Mucosa of stomach (tissue), 1 donor: ENCODE results near the gene HEPN1.

ENCODE experiments used
- H3K27me3 ChIP-seq: one replicate; pipeline ENCODE4 v1.7.0; 2013; ENCODE audit warnings: mild to moderate bottlenecking, low read length; ENCODE audit not compliant: control insufficient read depth, insufficient read depth
- H3K36me3 ChIP-seq: one replicate; pipeline ENCODE4 v1.7.0; 2013; ENCODE audit warnings: low read length; ENCODE audit not compliant: control insufficient read depth, insufficient read depth
- H3K4me1 ChIP-seq: one replicate; pipeline ENCODE4 v1.7.0; 2013; ENCODE audit warnings: mild to moderate bottlenecking, low read length; ENCODE audit not compliant: control insufficient read depth, insufficient read depth
- H3K4me3 ChIP-seq: one replicate; pipeline ENCODE4 v1.7.0; 2013; ENCODE audit warnings: low read length
- H3K9ac ChIP-seq: one replicate; pipeline ENCODE4 v1.7.0; 2013; ENCODE audit warnings: mild to moderate bottlenecking, low read length, moderate library complexity
- H3K9me3 ChIP-seq: one replicate; pipeline ENCODE4 v1.7.0; 2013; ENCODE audit warnings: mild to moderate bottlenecking, low read length, moderate library complexity; ENCODE audit not compliant: control insufficient read depth
- donor health status: Pancreatic carcinoma.

The HEPN1 gene

GRCh38 chr11:124896821-124897391 lies 22.1 kb upstream of the HEPN1 start:
- Histone ChIP-seq H3K27me3 (no peaks in the 10 kb centered on the region), H3K9me3 (no peaks in the 10 kb centered on the region), H3K36me3 (no peaks in the 10 kb centered on the region), H3K9ac (no peak overlapping the region), H3K4me3 (no peak overlapping the region), H3K4me1 (no peaks in the 10 kb centered on the region)

DNA sequence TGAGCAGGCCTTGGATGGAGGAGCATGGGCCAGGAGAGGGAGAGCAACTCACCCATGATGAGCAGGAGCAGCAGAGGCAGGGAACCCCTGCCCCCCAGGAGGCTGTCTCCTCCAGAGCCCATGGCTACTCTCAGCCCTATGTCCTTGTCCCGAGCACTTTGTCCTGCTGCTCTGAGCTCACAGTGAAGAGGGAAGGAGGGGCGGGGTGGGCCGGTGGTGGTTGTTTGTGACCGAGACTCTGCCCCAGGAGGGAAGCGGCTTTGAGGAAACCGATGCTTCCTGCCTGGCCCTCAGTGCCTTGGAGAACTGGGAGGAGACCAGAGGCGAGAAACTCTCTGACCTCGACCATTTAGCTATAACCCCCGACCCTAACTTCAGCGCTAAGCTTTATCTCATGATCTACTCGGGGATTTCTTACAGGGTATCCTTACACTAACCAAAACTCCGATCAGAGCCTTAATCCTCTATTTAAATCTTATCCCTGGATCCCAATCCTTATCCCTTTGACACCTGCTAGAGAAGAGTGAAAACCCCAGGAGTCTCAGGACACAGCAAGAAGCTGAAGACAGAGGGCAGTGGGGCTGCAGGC lies 21.3 kb upstream of the HEPN1 start, which contains the start of gene ROBO4:
Gene ROBO4, minus strand, starts transcription at position 192 of the 589 bp plus-strand sequence. Its CDS starts 70 bp downstream, at position 122.
- no peaks in the 10 kb centered on the region for H3K9me3 ChIP-seq
- no peak within 1 kb of the TSS for H3K9ac ChIP-seq
- H3K27me3 ChIP-seq, result no peaks in the 10 kb centered on the region
- H3K4me3 ChIP-seq, result no peak within 1 kb of the TSS
- H3K36me3 ChIP-seq, result no peaks in the 10 kb centered on the region
- H3K4me1 ChIP-seq, result no peaks in the 10 kb centered on the region

GRCh38 chr11:124898263-124898680 lies 20.8 kb upstream of the HEPN1 start:
- Histone ChIP-seq H3K27me3 (no peaks in the 10 kb centered on the region), H3K9me3 (no peaks in the 10 kb centered on the region), H3K36me3 (no peaks in the 10 kb centered on the region), H3K4me1 (no peaks in the 10 kb centered on the region), H3K9ac (no peak overlapping the region), H3K4me3 (no peak overlapping the region)

GRCh38 chr11:124898711-124899110 lies 20.3 kb upstream of the HEPN1 start:
- no peaks in the 10 kb centered on the region for H3K36me3 ChIP-seq
- no peaks in the 10 kb centered on the region for H3K4me1 ChIP-seq
- H3K4me3 ChIP-seq, result no peak overlapping the region
- no peaks in the 10 kb centered on the region for H3K9me3 ChIP-seq
- no peaks in the 10 kb centered on the region for H3K27me3 ChIP-seq
- no peak overlapping the region for H3K9ac ChIP-seq

DNA sequence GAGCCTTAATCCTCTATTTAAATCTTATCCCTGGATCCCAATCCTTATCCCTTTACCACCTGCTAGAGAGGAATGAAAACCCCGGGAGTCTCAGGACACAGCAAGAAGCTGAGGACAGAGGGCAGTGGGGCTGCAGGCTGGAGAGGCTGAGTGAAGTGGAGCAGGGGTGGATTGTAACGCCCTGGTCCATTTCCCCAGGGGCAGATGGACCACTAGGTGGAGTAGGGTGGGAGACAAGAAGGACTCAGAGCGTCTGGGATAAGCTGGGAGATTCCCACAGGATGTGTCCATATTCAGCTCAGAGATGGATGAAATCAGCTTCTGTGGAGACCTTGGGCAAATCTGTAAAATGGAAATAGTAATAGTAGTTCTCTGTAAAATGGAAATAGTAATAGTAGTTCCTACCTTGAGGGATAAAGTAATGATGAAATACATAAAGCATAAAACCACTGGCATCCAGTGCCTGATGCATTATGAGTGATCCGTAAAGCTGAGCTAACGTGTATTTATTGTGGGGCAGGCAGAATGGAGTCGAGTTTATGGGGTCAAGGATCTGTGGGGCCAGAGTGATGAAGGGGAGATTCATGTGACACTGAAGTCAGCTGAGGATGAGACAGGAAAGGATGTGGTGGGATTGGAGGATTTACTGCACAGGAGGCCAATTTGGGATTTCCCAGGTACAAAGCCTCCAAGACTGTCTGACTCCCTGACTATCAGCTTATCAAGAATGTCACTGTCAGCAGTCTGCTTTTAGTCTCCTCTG lies 19.5 kb upstream of the HEPN1 start:
- no peak overlapping the region for H3K4me3 ChIP-seq
- H3K9ac ChIP-seq, result no peak overlapping the region
- H3K36me3 ChIP-seq, result no peaks in the 10 kb centered on the region
- H3K4me1 ChIP-seq, result no peaks in the 10 kb centered on the region
- H3K9me3 ChIP-seq, result no peaks in the 10 kb centered on the region
- no peaks in the 10 kb centered on the region for H3K27me3 ChIP-seq

GRCh38 chr11:124900464-124900863 lies 18.6 kb upstream of the HEPN1 start:
- no peak overlapping the region for H3K4me3 ChIP-seq
- no peak overlapping the region for H3K9ac ChIP-seq
- H3K27me3 ChIP-seq, result no peaks in the 10 kb centered on the region
- no peaks in the 10 kb centered on the region for H3K9me3 ChIP-seq
- H3K4me1 ChIP-seq, result no peaks in the 10 kb centered on the region
- no peaks in the 10 kb centered on the region for H3K36me3 ChIP-seq

GRCh38 chr11:124902616-124903015 lies 16.4 kb upstream of the HEPN1 start:
- H3K9ac ChIP-seq, result no peak overlapping the region
- no peaks in the 10 kb centered on the region for H3K4me1 ChIP-seq
- no peaks in the 10 kb centered on the region for H3K27me3 ChIP-seq
- no peak overlapping the region for H3K4me3 ChIP-seq
- H3K36me3 ChIP-seq, result no peaks in the 10 kb centered on the region
- no peaks in the 10 kb centered on the region for H3K9me3 ChIP-seq

DNA sequence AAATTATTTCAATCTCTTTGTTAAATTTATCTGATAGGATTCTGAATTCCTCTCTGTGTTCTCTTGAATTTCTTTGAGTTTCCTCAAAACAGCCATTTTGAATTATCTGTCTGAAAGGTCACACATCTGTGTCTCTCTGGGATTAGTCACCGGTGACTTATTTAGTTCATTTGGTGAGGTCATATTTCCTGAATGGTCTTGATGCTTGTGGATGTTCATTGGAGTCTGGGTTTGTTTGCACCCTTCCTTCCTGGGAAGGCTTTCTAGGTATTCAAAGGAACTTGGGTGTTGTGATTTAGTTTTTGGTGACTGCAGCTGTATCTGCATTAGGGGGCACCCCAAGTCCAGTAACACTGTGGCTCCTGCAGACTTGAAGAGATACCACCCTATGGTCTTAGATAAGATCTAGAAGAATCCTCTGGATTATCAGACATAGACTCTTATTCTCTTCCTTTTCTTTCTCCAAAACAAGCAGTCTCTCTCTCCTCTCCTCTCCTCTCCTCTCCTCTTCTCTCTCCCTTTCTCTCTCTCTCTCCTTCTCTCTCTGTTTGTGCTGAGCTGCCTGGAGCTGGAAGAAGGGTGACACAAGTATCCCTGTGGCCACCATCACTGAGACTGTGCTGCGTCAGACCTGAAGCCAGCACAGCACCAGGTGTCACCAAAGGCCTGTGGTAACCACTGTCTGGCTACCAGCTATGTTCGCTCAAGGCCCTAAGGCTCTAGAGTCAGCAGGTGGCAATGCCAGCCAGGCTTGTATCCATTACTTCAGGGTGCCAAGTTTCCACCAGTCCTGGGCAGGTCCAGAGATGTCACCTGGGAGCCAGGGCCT lies 3.3 kb upstream of the HEPN1 start:
- Histone ChIP-seq H3K9me3 (no peaks in the 10 kb centered on the region), H3K9ac (no peak overlapping the region), H3K4me3 (no peak overlapping the region), H3K4me1 (no peaks in the 10 kb centered on the region), H3K27me3 (peaks cover 21% of the 10 kb centered on the region), H3K36me3 (no peaks in the 10 kb centered on the region)

DNA sequence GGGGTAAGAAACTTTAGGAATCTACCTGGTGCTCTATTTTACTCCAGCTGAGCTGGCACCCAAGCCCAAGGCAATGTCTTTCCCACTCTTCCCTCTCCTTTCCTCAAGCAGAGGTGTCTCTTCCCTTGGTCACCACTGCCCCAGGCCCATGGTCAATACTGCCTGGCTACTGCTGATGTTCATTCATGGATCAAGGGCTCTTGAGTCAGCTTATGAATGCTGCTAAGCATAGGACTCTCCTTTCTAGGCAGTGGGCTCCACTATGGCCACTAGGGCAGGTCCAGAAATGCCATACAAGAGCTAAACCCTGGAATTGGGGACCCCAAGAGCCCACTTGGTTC lies 2.7 kb upstream of the HEPN1 start:
- Histone ChIP-seq H3K4me3 (no peak overlapping the region), H3K9ac (no peak overlapping the region), H3K27me3 (peaks cover 22% of the 10 kb centered on the region), H3K36me3 (no peaks in the 10 kb centered on the region), H3K9me3 (no peaks in the 10 kb centered on the region), H3K4me1 (no peaks in the 10 kb centered on the region)

GRCh38 chr11:124917115-124917637 lies 1.9 kb upstream of the HEPN1 start:
- no peaks in the 10 kb centered on the region for H3K36me3 ChIP-seq
- no peaks in the 10 kb centered on the region for H3K9me3 ChIP-seq
- peaks cover 28% of the 10 kb centered on the region for H3K27me3 ChIP-seq
- no peaks in the 10 kb centered on the region for H3K4me1 ChIP-seq
- H3K9ac ChIP-seq, result no peak overlapping the region
- no peak overlapping the region for H3K4me3 ChIP-seq

GRCh38 chr11:124919898-124920297 lies 848 bp downstream of the HEPN1 start:
- H3K9ac ChIP-seq, result no peak overlapping the region
- no peaks in the 10 kb centered on the region for H3K36me3 ChIP-seq
- no peaks in the 10 kb centered on the region for H3K9me3 ChIP-seq
- no peaks in the 10 kb centered on the region for H3K4me1 ChIP-seq
- H3K4me3 ChIP-seq, result no peak overlapping the region
- peaks cover 28% of the 10 kb centered on the region for H3K27me3 ChIP-seq

- H3K27me3 ChIP-seq, result peaks cover 28% of the 10 kb centered on the region
- no peak overlapping the region for H3K4me3 ChIP-seq
- H3K9me3 ChIP-seq, result no peaks in the 10 kb centered on the region
- H3K36me3 ChIP-seq, result no peaks in the 10 kb centered on the region
- no peak overlapping the region for H3K9ac ChIP-seq
- H3K4me1 ChIP-seq, result no peaks in the 10 kb centered on the region
Observed at GRCh38 chr11:124920356-124920755, 1.3 kb downstream of the HEPN1 start.
